ENCODE measurements around the gene FAM83D.

DNA sequence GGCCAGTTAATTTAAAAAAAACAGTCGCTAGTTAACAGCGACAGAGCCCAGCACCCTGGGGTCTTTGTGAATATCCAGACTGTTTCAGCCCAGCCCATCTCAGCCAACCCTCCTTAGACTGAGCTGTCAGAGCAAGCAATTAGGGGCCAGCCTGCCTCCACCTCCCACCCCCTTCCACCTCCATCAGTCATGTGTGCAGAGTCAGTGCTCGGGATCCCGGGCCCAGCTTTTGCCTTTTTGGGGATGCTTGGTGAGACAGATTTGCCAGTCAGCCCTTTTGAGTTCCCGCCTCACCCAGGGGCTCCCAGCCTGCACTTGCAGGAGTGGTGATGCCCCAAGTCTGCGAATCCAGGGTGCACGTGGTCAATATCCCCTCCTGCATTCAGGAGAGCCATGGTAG lies 6.5 kb upstream of the FAM83D start:
- TF ChIP-seq, protein P1, sequence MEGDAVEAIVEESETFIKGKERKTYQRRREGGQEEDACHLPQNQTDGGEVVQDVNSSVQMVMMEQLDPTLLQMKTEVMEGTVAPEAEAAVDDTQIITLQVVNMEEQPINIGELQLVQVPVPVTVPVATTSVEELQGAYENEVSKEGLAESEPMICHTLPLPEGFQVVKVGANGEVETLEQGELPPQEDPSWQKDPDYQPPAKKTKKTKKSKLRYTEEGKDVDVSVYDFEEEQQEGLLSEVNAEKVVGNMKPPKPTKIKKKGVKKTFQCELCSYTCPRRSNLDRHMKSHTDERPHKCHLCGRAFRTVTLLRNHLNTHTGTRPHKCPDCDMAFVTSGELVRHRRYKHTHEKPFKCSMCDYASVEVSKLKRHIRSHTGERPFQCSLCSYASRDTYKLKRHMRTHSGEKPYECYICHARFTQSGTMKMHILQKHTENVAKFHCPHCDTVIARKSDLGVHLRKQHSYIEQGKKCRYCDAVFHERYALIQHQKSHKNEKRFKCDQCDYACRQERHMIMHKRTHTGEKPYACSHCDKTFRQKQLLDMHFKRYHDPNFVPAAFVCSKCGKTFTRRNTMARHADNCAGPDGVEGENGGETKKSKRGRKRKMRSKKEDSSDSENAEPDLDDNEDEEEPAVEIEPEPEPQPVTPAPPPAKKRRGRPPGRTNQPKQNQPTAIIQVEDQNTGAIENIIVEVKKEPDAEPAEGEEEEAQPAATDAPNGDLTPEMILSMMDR (IDR thresholded peaks at IDR 0.05): no peak
- TF ChIP-seq POLR2A (IDR thresholded peaks at IDR 0.05): no peak

Data from thyroid gland (tissue), 4 donors.